Measurements from ENCODE around the gene EHD4. TPM values are rescaled to one million over a fixed set of nuclear protein-coding genes. Genes with fewer than 3 reads are reported as not detected.

The EHD4 gene
- total RNA-seq, 4 donors from 2014 or later = 30.5 to 88.6 (median 37.8) TPM

DNA sequence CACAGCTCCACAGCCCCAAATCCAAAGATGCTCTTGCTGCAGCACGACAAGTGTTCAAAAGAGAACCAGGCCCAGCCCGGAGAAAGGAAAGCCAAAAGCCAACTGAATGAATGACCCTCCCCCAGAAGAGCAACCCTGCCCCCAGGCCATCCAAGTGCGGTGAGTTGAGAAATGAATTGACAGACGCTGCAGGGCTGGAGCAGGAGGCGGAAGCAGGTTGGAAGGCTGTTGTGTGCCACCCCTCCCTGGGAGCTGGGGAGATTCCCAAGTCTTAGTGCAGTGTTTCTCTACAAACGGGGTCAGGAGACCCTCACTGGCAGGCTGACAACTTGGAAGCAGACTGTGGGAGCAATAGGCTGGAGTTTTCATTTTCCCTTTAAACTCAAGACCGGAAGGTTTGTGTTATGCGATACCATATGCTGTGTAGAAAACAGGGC lies 75.0 kb downstream of the EHD4 start:
- ATAC-seq (ENCODE audit: low FRiP score) = no peak
- TF ChIP-seq, protein P1, sequence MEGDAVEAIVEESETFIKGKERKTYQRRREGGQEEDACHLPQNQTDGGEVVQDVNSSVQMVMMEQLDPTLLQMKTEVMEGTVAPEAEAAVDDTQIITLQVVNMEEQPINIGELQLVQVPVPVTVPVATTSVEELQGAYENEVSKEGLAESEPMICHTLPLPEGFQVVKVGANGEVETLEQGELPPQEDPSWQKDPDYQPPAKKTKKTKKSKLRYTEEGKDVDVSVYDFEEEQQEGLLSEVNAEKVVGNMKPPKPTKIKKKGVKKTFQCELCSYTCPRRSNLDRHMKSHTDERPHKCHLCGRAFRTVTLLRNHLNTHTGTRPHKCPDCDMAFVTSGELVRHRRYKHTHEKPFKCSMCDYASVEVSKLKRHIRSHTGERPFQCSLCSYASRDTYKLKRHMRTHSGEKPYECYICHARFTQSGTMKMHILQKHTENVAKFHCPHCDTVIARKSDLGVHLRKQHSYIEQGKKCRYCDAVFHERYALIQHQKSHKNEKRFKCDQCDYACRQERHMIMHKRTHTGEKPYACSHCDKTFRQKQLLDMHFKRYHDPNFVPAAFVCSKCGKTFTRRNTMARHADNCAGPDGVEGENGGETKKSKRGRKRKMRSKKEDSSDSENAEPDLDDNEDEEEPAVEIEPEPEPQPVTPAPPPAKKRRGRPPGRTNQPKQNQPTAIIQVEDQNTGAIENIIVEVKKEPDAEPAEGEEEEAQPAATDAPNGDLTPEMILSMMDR (IDR thresholded peaks at IDR 0.05) = no peak
- no peak for DNase-seq (ENCODE audit: low spot score)

DNA sequence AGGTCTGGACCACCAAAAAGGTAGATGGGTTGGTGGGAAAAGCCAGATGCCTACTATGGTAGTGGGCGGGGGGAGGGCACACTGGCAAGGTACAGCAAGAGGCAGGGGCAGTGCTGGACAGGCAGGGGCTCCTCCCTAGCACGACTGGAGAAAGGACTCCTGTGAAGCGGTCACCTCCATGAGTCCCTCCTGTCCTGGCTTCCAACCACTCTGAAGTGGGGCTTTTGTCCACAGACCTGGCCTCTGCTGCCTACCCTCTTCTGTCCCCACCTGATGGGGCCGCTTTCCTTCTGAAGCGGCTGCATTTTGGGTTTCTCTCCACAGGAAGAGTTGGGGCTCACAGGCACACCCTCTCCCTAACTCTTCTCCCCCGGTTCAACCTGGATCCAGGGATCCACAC lies 75.8 kb downstream of the EHD4 start:
- TF ChIP-seq, protein P1 (IDR thresholded peaks at IDR 0.05) = no peak
- DNase-seq (ENCODE audit: low spot score) (no peak), ATAC-seq (ENCODE audit: low FRiP score) (no peak)

DNA sequence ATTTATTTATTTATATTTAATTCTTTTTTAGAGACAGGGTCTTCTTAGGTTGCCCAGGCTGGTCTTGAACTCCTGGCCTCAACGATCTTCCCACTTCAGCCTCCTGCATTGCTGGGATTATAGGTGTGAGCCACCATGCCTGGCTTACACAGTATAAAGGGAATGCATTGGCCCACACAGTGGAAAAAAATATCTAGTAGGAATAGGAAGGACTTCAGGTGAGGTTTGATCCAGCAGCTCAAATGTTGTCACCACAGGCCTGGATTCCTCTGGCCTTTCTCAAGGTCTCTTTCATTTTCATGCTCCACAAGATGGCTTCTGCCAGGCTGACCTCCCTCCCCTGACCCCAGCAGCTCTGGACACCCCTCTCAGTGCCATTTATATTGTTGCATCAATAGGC lies 76.4 kb downstream of the EHD4 start:
- DNase-seq (ENCODE audit: low spot score) = no peak
- TF ChIP-seq, protein P1 (IDR thresholded peaks at IDR 0.05) = no peak
- no peak for ATAC-seq (ENCODE audit: low FRiP score)

DNA sequence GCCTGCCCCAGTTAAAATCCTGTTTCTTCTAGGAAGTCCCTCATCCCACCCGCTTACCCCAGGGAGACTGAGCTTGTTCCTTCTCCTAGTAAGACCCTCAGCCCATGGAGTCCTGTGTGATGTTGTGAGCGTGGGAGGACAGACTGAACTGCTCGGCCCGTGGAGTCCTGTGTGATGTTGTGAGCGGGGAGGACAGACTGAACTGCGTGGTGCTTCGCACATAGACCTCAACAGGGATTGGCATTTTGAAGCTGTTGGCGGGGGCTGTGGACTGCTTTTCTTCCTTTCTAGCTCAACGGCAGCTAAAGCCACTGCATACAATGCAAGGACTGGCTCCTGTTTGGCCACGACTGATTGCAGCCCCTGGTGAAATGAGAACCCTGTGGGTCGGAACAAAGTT lies 76.9 kb downstream of the EHD4 start:
- DNase-seq (ENCODE audit: low spot score) (no peak), ATAC-seq (ENCODE audit: low FRiP score) (no peak)
- TF ChIP-seq, protein P1 (IDR thresholded peaks at IDR 0.05) = no peak

DNA sequence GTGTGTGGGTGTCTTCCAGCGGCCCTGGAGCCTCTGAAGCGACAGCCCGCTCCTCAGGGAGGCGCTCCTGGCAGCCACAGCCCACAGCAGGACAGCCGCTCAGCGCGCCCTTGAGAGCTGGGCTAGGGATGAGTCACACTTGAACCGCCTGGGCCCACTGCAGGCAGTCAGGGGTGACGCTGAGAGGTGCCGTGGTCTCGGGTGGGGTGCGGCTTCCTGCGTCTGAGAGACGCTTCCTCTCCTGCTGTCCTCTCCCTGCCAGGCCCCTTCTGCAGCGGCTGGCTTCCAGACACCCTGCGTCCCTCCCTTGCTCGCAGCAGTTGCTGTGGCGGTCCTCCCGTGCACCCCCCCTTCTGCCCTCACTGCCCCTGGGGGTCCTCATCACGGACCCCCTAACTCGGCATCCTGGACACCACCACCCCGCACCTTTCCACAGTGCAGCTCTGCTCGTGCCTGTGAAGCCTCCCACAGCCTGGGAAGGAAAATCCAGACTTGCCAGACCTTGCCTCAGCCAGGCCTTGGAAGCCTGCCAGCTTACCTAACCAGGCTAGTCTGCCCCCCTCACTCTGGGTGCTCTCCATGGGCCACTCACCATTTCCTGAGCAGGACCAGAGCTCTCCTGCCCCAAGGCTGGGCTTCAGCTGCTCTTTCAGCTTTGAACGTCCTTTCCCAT lies 77.4 kb downstream of the EHD4 start:
- TF ChIP-seq, protein P1 (IDR thresholded peaks at IDR 0.05) = no peak
- ATAC-seq (ENCODE audit: low FRiP score) (peak; percentile 83), DNase-seq (ENCODE audit: low spot score) (peak; percentile 56)

DNA sequence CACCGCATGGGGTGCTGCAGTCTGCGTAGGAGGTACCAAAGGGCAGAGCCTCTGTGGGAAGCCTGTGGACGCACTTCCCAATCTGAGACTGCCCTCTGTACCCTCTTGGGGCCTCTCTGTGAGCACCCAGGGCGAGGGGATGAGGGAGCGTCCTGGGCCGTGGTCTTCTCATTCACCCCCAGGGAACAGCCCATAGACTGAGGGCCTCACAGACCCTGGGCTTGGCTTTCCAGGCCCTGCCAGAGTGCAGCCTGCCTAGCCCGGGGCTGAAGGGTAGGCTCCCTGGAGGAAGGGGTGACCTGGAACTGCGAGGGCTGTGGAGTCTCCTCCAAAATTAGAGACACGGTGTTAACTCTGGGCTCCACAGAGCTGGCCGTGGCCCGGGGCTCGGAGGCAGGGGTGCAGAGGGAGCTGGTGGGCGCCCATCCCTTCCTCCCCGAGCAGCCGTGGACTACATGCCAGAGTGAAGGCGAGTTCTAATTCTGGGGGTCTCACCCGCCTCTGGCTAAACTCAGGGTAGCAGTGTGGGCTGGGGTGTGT lies 78.0 kb downstream of the EHD4 start:
- TF ChIP-seq, protein P1 (IDR thresholded peaks at IDR 0.05) = no peak
- DNase-seq (ENCODE audit: low spot score) (no peak), ATAC-seq (ENCODE audit: low FRiP score) (peak; percentile 11)
